Activated naive CD8-positive, alpha-beta T cell treated with anti-CD3 and anti-CD28 coated beads, Interleukin-2, amount 50 U/mL, for 24 hours (primary cell): Measurements from ENCODE around the gene RAD51AP1.

Experiments used
- ATAC-seq: fragments of 150-1000 bp; cut with Tn5 transposase; one replicate; pipeline ENCODE4 v1.10.0; 2021
- DNase-seq: peaks from one replicate; pipeline ENCODE4 v3.0.0; 2021
- H3K27ac Mint-ChIP-seq: one replicate; pipeline ENCODE4 v1.8.0; 2021; ENCODE audit warnings: mild to moderate bottlenecking, mixed read lengths
- H3K27me3 Mint-ChIP-seq: one replicate; pipeline ENCODE4 v1.8.0; 2021; ENCODE audit warnings: mixed read lengths
- H3K36me3 Mint-ChIP-seq: one replicate; pipeline ENCODE4 v1.8.0; 2021; ENCODE audit warnings: low read depth, mixed read lengths
- H3K4me1 Mint-ChIP-seq: one replicate; pipeline ENCODE4 v1.8.0; 2021; ENCODE audit warnings: mixed read lengths
- H3K4me3 Mint-ChIP-seq: one replicate; pipeline ENCODE4 v1.8.0; 2021; ENCODE audit warnings: mild to moderate bottlenecking, moderate library complexity, mixed read lengths
- H3K9me3 Mint-ChIP-seq: one replicate; pipeline ENCODE4 v1.8.0; 2021; ENCODE audit warnings: mixed read lengths

The RAD51AP1 gene

GRCh38 chr12:4589941-4590340 is 51.3 kb downstream of the RAD51AP1 start:
- Mint-ChIP-seq H3K27ac (no peak overlapping the region), H3K9me3 (no peaks in the 10 kb centered on the region), H3K27me3 (no peaks in the 10 kb centered on the region), H3K4me3 (no peak overlapping the region), H3K4me1 (no peaks in the 10 kb centered on the region), H3K36me3 (peaks cover 2% of the 10 kb centered on the region)
- no peak for DNase-seq
- no peak for ATAC-seq

- H3K4me3 Mint-ChIP-seq, result no peak overlapping the region
- H3K27ac Mint-ChIP-seq, result no peak overlapping the region
- ATAC-seq (no peak), DNase-seq (no peak)
- H3K36me3 Mint-ChIP-seq, result peaks cover 2% of the 10 kb centered on the region
- H3K4me1 Mint-ChIP-seq, result no peaks in the 10 kb centered on the region
- H3K9me3 Mint-ChIP-seq, result no peaks in the 10 kb centered on the region
- no peaks in the 10 kb centered on the region for H3K27me3 Mint-ChIP-seq
Observed at GRCh38 chr12:4591180-4591687, 52.5 kb downstream of the RAD51AP1 start.

- ATAC-seq (no peak), DNase-seq (no peak)
- no peaks in the 10 kb centered on the region for H3K36me3 Mint-ChIP-seq
- no peaks in the 10 kb centered on the region for H3K4me1 Mint-ChIP-seq
- H3K27me3 Mint-ChIP-seq, result no peaks in the 10 kb centered on the region
- no peaks in the 10 kb centered on the region for H3K9me3 Mint-ChIP-seq
- no peak overlapping the region for H3K27ac Mint-ChIP-seq
- no peak overlapping the region for H3K4me3 Mint-ChIP-seq
Observed at GRCh38 chr12:4595881-4596280, 57.2 kb downstream of the RAD51AP1 start.

GRCh38 chr12:4603421-4603820 is 64.7 kb downstream of the RAD51AP1 start:
- Mint-ChIP-seq H3K27ac (no peak overlapping the region), H3K36me3 (peaks cover 1% of the 10 kb centered on the region), H3K4me1 (peaks cover 21% of the 10 kb centered on the region), H3K4me3 (no peak overlapping the region), H3K9me3 (no peaks in the 10 kb centered on the region), H3K27me3 (peaks cover 6% of the 10 kb centered on the region)
- ATAC-seq (no peak), DNase-seq (no peak)

GRCh38 chr12:4603946-4604345 is 65.3 kb downstream of the RAD51AP1 start:
- ATAC-seq, result no peak
- Mint-ChIP-seq H3K27me3 (peaks cover 6% of the 10 kb centered on the region), H3K27ac (no peak overlapping the region), H3K9me3 (no peaks in the 10 kb centered on the region), H3K36me3 (peaks cover 1% of the 10 kb centered on the region), H3K4me3 (no peak overlapping the region), H3K4me1 (peaks cover 21% of the 10 kb centered on the region)
- no peak for DNase-seq

GRCh38 chr12:4604684-4605193 is 66.0 kb downstream of the RAD51AP1 start:
- H3K4me3 Mint-ChIP-seq, result peak overlapping the region; percentile 94
- peak overlapping the region; percentile 92 for H3K27ac Mint-ChIP-seq
- DNase-seq (peak; percentile 80), ATAC-seq (peak; percentile 99)
- no peaks in the 10 kb centered on the region for H3K9me3 Mint-ChIP-seq
- H3K27me3 Mint-ChIP-seq, result peaks cover 6% of the 10 kb centered on the region
- peaks cover 21% of the 10 kb centered on the region for H3K4me1 Mint-ChIP-seq
- H3K36me3 Mint-ChIP-seq, result peaks cover 1% of the 10 kb centered on the region

- Mint-ChIP-seq H3K4me3 (no peak overlapping the region), H3K9me3 (no peaks in the 10 kb centered on the region), H3K27me3 (peaks cover 6% of the 10 kb centered on the region), H3K4me1 (peaks cover 21% of the 10 kb centered on the region), H3K36me3 (peaks cover 4% of the 10 kb centered on the region), H3K27ac (no peak overlapping the region)
- no peak for ATAC-seq
- no peak for DNase-seq
Observed at GRCh38 chr12:4607056-4607455, 68.4 kb downstream of the RAD51AP1 start.

GRCh38 chr12:4609071-4609470 is 70.4 kb downstream of the RAD51AP1 start:
- H3K4me3 Mint-ChIP-seq, result no peak overlapping the region
- ATAC-seq (no peak), DNase-seq (no peak)
- peaks cover 21% of the 10 kb centered on the region for H3K4me1 Mint-ChIP-seq
- H3K9me3 Mint-ChIP-seq, result no peaks in the 10 kb centered on the region
- H3K36me3 Mint-ChIP-seq, result peaks cover 16% of the 10 kb centered on the region
- no peak overlapping the region for H3K27ac Mint-ChIP-seq
- H3K27me3 Mint-ChIP-seq, result no peaks in the 10 kb centered on the region
